Measurements from ENCODE around the gene ELF3.

DNA sequence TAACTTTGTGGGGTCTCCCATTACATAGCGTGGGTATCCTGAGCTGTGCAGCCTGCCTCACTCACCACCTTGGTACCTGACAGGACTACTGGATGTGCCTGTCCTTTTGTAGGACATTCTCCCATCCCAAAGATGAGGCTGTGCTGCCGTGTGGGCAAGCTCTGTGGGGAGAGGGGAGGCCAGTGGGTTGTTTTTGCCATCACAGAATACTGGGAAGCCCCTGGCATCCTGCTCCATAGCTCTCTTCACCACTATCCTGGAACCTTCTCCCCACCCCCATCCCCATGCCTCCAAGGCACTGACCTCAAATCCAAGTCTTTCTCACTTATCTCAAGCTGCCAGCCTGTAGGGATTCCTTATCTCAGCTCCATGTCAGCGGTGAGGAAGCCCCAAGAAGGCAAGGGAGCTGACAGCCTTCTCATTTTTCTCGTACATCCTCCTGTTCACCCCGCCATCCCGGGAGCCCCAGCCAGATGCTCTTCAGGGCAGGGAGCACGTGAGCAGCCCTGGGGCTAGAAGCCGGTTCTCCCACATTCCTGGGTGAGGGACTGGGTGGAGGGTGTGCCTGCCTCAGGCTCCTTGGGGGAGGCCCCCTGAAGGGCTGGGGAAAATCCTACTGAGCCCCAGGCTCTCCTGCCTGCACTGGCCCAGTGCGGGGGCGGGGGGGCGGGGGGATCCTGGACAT lies 2.4 kb upstream of the ELF3 start:
- TF ChIP-seq ZNF446 (CRISPR knock-in tag; IDR thresholded peaks at IDR 0.05) (no peak), CREB1 (IDR thresholded peaks at IDR 0.05) (no peak), CREB1 (CRISPR knock-in tag; IDR thresholded peaks at IDR 0.05) (no peak)
